ENCODE measurements around the gene ITPR2. TPM values are rescaled to one million over a fixed set of nuclear protein-coding genes. Genes with fewer than 3 reads are reported as not detected.

Gene ITPR2
- total RNA-seq, result 14.6 TPM

- peaks cover 6 to 17% (median 10%) of the 10 kb centered on the region in 3 donors for H3K4me1 ChIP-seq (ENCODE audit: control insufficient read depth in 3 of 3, insufficient read depth in 3 of 3, low read length in 3 of 3)
- no peaks in the 10 kb centered on the region for H3K36me3 ChIP-seq (ENCODE audit: control insufficient read depth in 3 of 3, insufficient read depth in 3 of 3, low read length in 3 of 3)
- peak within 1 kb of the TSS; percentile 80 to 96 (median 95) for H3K4me3 ChIP-seq (ENCODE audit: low read length in 3 of 3)
- peak within 1 kb of the TSS; percentile 85 to 92 (median 89) for H3K9ac ChIP-seq (ENCODE audit: low read depth in 1 of 3, low read length in 3 of 3)
- H3K9me3 ChIP-seq (ENCODE audit: control insufficient read depth in 3 of 3, low read length in 3 of 3), result no peaks in the 10 kb centered on the region
- H3K27me3 ChIP-seq (ENCODE audit: control insufficient read depth in 3 of 3, insufficient read depth in 3 of 3, low read length in 3 of 3), result no peaks in the 10 kb centered on the region
- H3K27ac ChIP-seq (ENCODE audit: low read depth, low read length), result peak within 1 kb of the TSS; percentile 75
Observed at GRCh38 chr12:26832822-26833742, at the start of gene ITPR2. Gene ITPR2 (minus strand): TSS chr12:26833194. CDS start chr12:26832781, 413 bp downstream.

- Histone ChIP-seq H3K4me3 (ENCODE audit: low read length in 3 of 3) (no peak overlapping the region), H3K9me3 (ENCODE audit: control insufficient read depth in 3 of 3, low read length in 3 of 3) (no peaks in the 10 kb centered on the region), H3K36me3 (ENCODE audit: control insufficient read depth in 3 of 3, insufficient read depth in 3 of 3, low read length in 3 of 3) (no peaks in the 10 kb centered on the region), H3K9ac (ENCODE audit: low read depth in 1 of 3, low read length in 3 of 3) (no peak overlapping the region), H3K27ac (ENCODE audit: low read depth, low read length) (no peak overlapping the region), H3K27me3 (ENCODE audit: control insufficient read depth in 3 of 3, insufficient read depth in 3 of 3, low read length in 3 of 3) (no peaks in the 10 kb centered on the region), H3K4me1 (ENCODE audit: control insufficient read depth in 3 of 3, insufficient read depth in 3 of 3, low read length in 3 of 3) (peaks cover 14 to 18% (median 15%) of the 10 kb centered on the region in 3 donors)
Observed at GRCh38 chr12:26880625-26881024, 47.6 kb upstream of the ITPR2 start.

- Histone ChIP-seq H3K9me3 (ENCODE audit: control insufficient read depth in 3 of 3, low read length in 3 of 3) (no peaks in the 10 kb centered on the region), H3K4me3 (ENCODE audit: low read length in 3 of 3) (peak overlapping the region in 1 of 3 donors; percentile 18), H3K4me1 (ENCODE audit: control insufficient read depth in 3 of 3, insufficient read depth in 3 of 3, low read length in 3 of 3) (peaks cover 11 to 12% (median 12%) of the 10 kb centered on the region in 3 donors), H3K9ac (ENCODE audit: low read depth in 1 of 3, low read length in 3 of 3) (peak overlapping the region in 2 of 3 donors; percentile 5 to 38), H3K27me3 (ENCODE audit: control insufficient read depth in 3 of 3, insufficient read depth in 3 of 3, low read length in 3 of 3) (no peaks in the 10 kb centered on the region), H3K27ac (ENCODE audit: low read depth, low read length) (peak overlapping the region; percentile 82), H3K36me3 (ENCODE audit: control insufficient read depth in 3 of 3, insufficient read depth in 3 of 3, low read length in 3 of 3) (no peaks in the 10 kb centered on the region)
Observed at GRCh38 chr12:26878661-26879119, 45.7 kb upstream of the ITPR2 start.

- Histone ChIP-seq H3K9ac (ENCODE audit: low read depth in 1 of 3, low read length in 3 of 3) (no peak overlapping the region), H3K4me1 (ENCODE audit: control insufficient read depth in 3 of 3, insufficient read depth in 3 of 3, low read length in 3 of 3) (peaks cover 20 to 24% (median 20%) of the 10 kb centered on the region in 3 donors), H3K36me3 (ENCODE audit: control insufficient read depth in 3 of 3, insufficient read depth in 3 of 3, low read length in 3 of 3) (no peaks in the 10 kb centered on the region), H3K27me3 (ENCODE audit: control insufficient read depth in 3 of 3, insufficient read depth in 3 of 3, low read length in 3 of 3) (no peaks in the 10 kb centered on the region), H3K9me3 (ENCODE audit: control insufficient read depth in 3 of 3, low read length in 3 of 3) (no peaks in the 10 kb centered on the region), H3K27ac (ENCODE audit: low read depth, low read length) (no peak overlapping the region), H3K4me3 (ENCODE audit: low read length in 3 of 3) (no peak overlapping the region)
Observed at GRCh38 chr12:26874501-26875296, 41.7 kb upstream of the ITPR2 start.

GRCh38 chr12:26872625-26873024 is 39.6 kb upstream of the ITPR2 start:
- H3K27me3 ChIP-seq (ENCODE audit: control insufficient read depth in 3 of 3, insufficient read depth in 3 of 3, low read length in 3 of 3), result no peaks in the 10 kb centered on the region
- no peak overlapping the region for H3K27ac ChIP-seq (ENCODE audit: low read depth, low read length)
- H3K4me1 ChIP-seq (ENCODE audit: control insufficient read depth in 3 of 3, insufficient read depth in 3 of 3, low read length in 3 of 3), result peaks cover 9 to 12% (median 9%) of the 10 kb centered on the region in 3 donors
- H3K36me3 ChIP-seq (ENCODE audit: control insufficient read depth in 3 of 3, insufficient read depth in 3 of 3, low read length in 3 of 3), result no peaks in the 10 kb centered on the region
- no peak overlapping the region for H3K9ac ChIP-seq (ENCODE audit: low read depth in 1 of 3, low read length in 3 of 3)
- H3K9me3 ChIP-seq (ENCODE audit: control insufficient read depth in 3 of 3, low read length in 3 of 3), result no peaks in the 10 kb centered on the region
- no peak overlapping the region for H3K4me3 ChIP-seq (ENCODE audit: low read length in 3 of 3)

- Histone ChIP-seq H3K4me3 (ENCODE audit: low read length in 3 of 3) (no peak overlapping the region), H3K9ac (ENCODE audit: low read depth in 1 of 3, low read length in 3 of 3) (no peak overlapping the region), H3K27ac (ENCODE audit: low read depth, low read length) (no peak overlapping the region), H3K27me3 (ENCODE audit: control insufficient read depth in 3 of 3, insufficient read depth in 3 of 3, low read length in 3 of 3) (no peaks in the 10 kb centered on the region), H3K4me1 (ENCODE audit: control insufficient read depth in 3 of 3, insufficient read depth in 3 of 3, low read length in 3 of 3) (peaks cover 9 to 12% (median 9%) of the 10 kb centered on the region in 3 donors), H3K36me3 (ENCODE audit: control insufficient read depth in 3 of 3, insufficient read depth in 3 of 3, low read length in 3 of 3) (no peaks in the 10 kb centered on the region), H3K9me3 (ENCODE audit: control insufficient read depth in 3 of 3, low read length in 3 of 3) (no peaks in the 10 kb centered on the region)
Observed at GRCh38 chr12:26871985-26872384, 39.0 kb upstream of the ITPR2 start.

- Histone ChIP-seq H3K9me3 (ENCODE audit: control insufficient read depth in 3 of 3, low read length in 3 of 3) (no peaks in the 10 kb centered on the region), H3K4me1 (ENCODE audit: control insufficient read depth in 3 of 3, insufficient read depth in 3 of 3, low read length in 3 of 3) (peaks cover 9 to 12% (median 9%) of the 10 kb centered on the region in 3 donors), H3K27me3 (ENCODE audit: control insufficient read depth in 3 of 3, insufficient read depth in 3 of 3, low read length in 3 of 3) (no peaks in the 10 kb centered on the region), H3K9ac (ENCODE audit: low read depth in 1 of 3, low read length in 3 of 3) (no peak overlapping the region), H3K4me3 (ENCODE audit: low read length in 3 of 3) (no peak overlapping the region), H3K36me3 (ENCODE audit: control insufficient read depth in 3 of 3, insufficient read depth in 3 of 3, low read length in 3 of 3) (no peaks in the 10 kb centered on the region), H3K27ac (ENCODE audit: low read depth, low read length) (no peak overlapping the region)
Observed at GRCh38 chr12:26870491-26871419, 37.8 kb upstream of the ITPR2 start.

- Histone ChIP-seq H3K4me3 (ENCODE audit: low read length in 3 of 3) (no peak overlapping the region), H3K4me1 (ENCODE audit: control insufficient read depth in 3 of 3, insufficient read depth in 3 of 3, low read length in 3 of 3) (peaks cover 9 to 12% (median 9%) of the 10 kb centered on the region in 3 donors), H3K9me3 (ENCODE audit: control insufficient read depth in 3 of 3, low read length in 3 of 3) (no peaks in the 10 kb centered on the region), H3K9ac (ENCODE audit: low read depth in 1 of 3, low read length in 3 of 3) (no peak overlapping the region), H3K36me3 (ENCODE audit: control insufficient read depth in 3 of 3, insufficient read depth in 3 of 3, low read length in 3 of 3) (no peaks in the 10 kb centered on the region), H3K27me3 (ENCODE audit: control insufficient read depth in 3 of 3, insufficient read depth in 3 of 3, low read length in 3 of 3) (no peaks in the 10 kb centered on the region), H3K27ac (ENCODE audit: low read depth, low read length) (no peak overlapping the region)
Observed at GRCh38 chr12:26869908-26870459, 37.0 kb upstream of the ITPR2 start.

GRCh38 chr12:26869104-26869494 is 36.1 kb upstream of the ITPR2 start:
- H3K36me3 ChIP-seq (ENCODE audit: control insufficient read depth in 3 of 3, insufficient read depth in 3 of 3, low read length in 3 of 3), result no peaks in the 10 kb centered on the region
- no peak overlapping the region for H3K9ac ChIP-seq (ENCODE audit: low read depth in 1 of 3, low read length in 3 of 3)
- no peak overlapping the region for H3K4me3 ChIP-seq (ENCODE audit: low read length in 3 of 3)
- peaks cover 9 to 12% (median 9%) of the 10 kb centered on the region in 3 donors for H3K4me1 ChIP-seq (ENCODE audit: control insufficient read depth in 3 of 3, insufficient read depth in 3 of 3, low read length in 3 of 3)
- no peaks in the 10 kb centered on the region for H3K9me3 ChIP-seq (ENCODE audit: control insufficient read depth in 3 of 3, low read length in 3 of 3)
- no peak overlapping the region for H3K27ac ChIP-seq (ENCODE audit: low read depth, low read length)
- H3K27me3 ChIP-seq (ENCODE audit: control insufficient read depth in 3 of 3, insufficient read depth in 3 of 3, low read length in 3 of 3), result no peaks in the 10 kb centered on the region

Measured in skeletal muscle tissue (tissue), 4 donors.